Glomerular visceral epithelial cell (primary cell): ENCODE results near the gene SYT3.
"Not testable (repeated sequence)": the region's sequence is repeated elsewhere in the genome, so short reads cannot be mapped to it uniquely, and the experiment has no call there.

Source experiments
- DNase-seq: peaks from one replicate; pipeline ENCODE4 v3.0.0-alpha.2; 2016; ENCODE audit errors: extremely low spot score

Gene SYT3

GRCh38 chr19:50636317-50637085 is 3.2 kb downstream of the SYT3 start:
- DNase-seq, result no peak

- no peak for DNase-seq
Measured at GRCh38 chr19:50633973-50634372, 5.7 kb downstream of the SYT3 start.

GRCh38 chr19:50633359-50633758 is 6.3 kb downstream of the SYT3 start:
- no peak for DNase-seq

- no peak for DNase-seq
Measured at GRCh38 chr19:50632151-50632835, 7.4 kb downstream of the SYT3 start.

GRCh38 chr19:50629801-50630200 is 9.9 kb downstream of the SYT3 start:
- no peak for DNase-seq

GRCh38 chr19:50629194-50629593 is 10.5 kb downstream of the SYT3 start:
- DNase-seq, result no peak

- no peak for DNase-seq
Measured at GRCh38 chr19:50628551-50628950, 11.1 kb downstream of the SYT3 start.

- DNase-seq, result no peak
Measured at GRCh38 chr19:50628146-50628545, 11.5 kb downstream of the SYT3 start.

GRCh38 chr19:50626795-50627194 is 12.9 kb downstream of the SYT3 start:
- DNase-seq, result no peak

GRCh38 chr19:50626011-50626410 is 13.7 kb downstream of the SYT3 start:
- DNase-seq, result no peak

GRCh38 chr19:50624949-50625600 is 14.6 kb downstream of the SYT3 start:
- DNase-seq, result no peak

- DNase-seq, result not testable (repeated sequence)
Measured at GRCh38 chr19:50620394-50620906, 19.2 kb downstream of the SYT3 start.

- not testable (repeated sequence) for DNase-seq
Measured at GRCh38 chr19:50619184-50619583, 20.5 kb downstream of the SYT3 start.

GRCh38 chr19:50618379-50618778 is 21.3 kb downstream of the SYT3 start:
- DNase-seq, result not testable (repeated sequence)

- DNase-seq, result not testable (repeated sequence)
Measured at GRCh38 chr19:50612504-50613404, 26.9 kb downstream of the SYT3 start.

- peak; percentile 75 for DNase-seq
Measured at GRCh38 chr19:50607874-50608785, 31.6 kb downstream of the SYT3 start.

- DNase-seq, result no peak
Measured at GRCh38 chr19:50607388-50607787, 32.3 kb downstream of the SYT3 start.

GRCh38 chr19:50606059-50606836 is 33.4 kb downstream of the SYT3 start:
- DNase-seq, result not testable (repeated sequence)

GRCh38 chr19:50604264-50605073 is 35.2 kb downstream of the SYT3 start:
- not testable (repeated sequence) for DNase-seq
